ENCODE results near the gene CCT2.

Gene CCT2

GRCh38 chr12:69585189-69586062, at the start of gene CCT2 (continued):
- TF ChIP-seq, protein P1, sequence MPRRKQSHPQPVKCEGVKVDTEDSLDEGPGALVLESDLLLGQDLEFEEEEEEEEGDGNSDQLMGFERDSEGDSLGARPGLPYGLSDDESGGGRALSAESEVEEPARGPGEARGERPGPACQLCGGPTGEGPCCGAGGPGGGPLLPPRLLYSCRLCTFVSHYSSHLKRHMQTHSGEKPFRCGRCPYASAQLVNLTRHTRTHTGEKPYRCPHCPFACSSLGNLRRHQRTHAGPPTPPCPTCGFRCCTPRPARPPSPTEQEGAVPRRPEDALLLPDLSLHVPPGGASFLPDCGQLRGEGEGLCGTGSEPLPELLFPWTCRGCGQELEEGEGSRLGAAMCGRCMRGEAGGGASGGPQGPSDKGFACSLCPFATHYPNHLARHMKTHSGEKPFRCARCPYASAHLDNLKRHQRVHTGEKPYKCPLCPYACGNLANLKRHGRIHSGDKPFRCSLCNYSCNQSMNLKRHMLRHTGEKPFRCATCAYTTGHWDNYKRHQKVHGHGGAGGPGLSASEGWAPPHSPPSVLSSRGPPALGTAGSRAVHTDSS (tag by site-specific recombination; IDR thresholded peaks at IDR 0.05) = no peak
- TF ChIP-seq ZNF341 (tag by site-specific recombination; IDR thresholded peaks at IDR 0.05; ENCODE audit: low read depth) (peak; percentile 25; the same call in 1 of the 2 replicates), ZNF292 (tag by site-specific recombination; IDR thresholded peaks at IDR 0.05; ENCODE audit: borderline replicate concordance, low read depth) (no peak), SP2 (tag by site-specific recombination; IDR thresholded peaks at IDR 0.05) (peak; percentile 93), ZBTB49 (tag by site-specific recombination; IDR thresholded peaks at IDR 0.05; ENCODE audit: low read depth) (no peak), ZNF280C (tag by site-specific recombination; IDR thresholded peaks at IDR 0.05) (no peak), ZNF133 (tag by site-specific recombination; IDR thresholded peaks at IDR 0.05) (no peak), ZNF26 (tag by site-specific recombination; IDR thresholded peaks at IDR 0.05) (no peak), ZNF140 (tag by site-specific recombination; IDR thresholded peaks at IDR 0.05) (no peak), REPIN1 (tag by site-specific recombination; IDR thresholded peaks at IDR 0.05; ENCODE audit: low read depth) (peak; percentile 85), ZNF530 (tag by site-specific recombination; IDR thresholded peaks at IDR 0.05; ENCODE audit: low read depth) (no peak), ZNF302 (tag by site-specific recombination; IDR thresholded peaks at IDR 0.05; ENCODE audit: low read depth) (no peak), OSR2 (tag by site-specific recombination; IDR thresholded peaks at IDR 0.05) (no peak), ZNF404 (tag by site-specific recombination; IDR thresholded peaks at IDR 0.05) (no peak), ZNF266 (tag by site-specific recombination; IDR thresholded peaks at IDR 0.05; ENCODE audit: low read depth) (no peak), ZNF544 (tag by site-specific recombination; IDR thresholded peaks at IDR 0.05) (no peak), ZNF16 (tag by site-specific recombination; IDR thresholded peaks at IDR 0.05; ENCODE audit: low read depth) (no peak), ZNF677 (tag by site-specific recombination; IDR thresholded peaks at IDR 0.05) (no peak), ZNF449 (tag by site-specific recombination; IDR thresholded peaks at IDR 0.05) (no peak), ZNF623 (tag by site-specific recombination; IDR thresholded peaks at IDR 0.05) (no peak)
- TF ChIP-seq, protein P2, sequence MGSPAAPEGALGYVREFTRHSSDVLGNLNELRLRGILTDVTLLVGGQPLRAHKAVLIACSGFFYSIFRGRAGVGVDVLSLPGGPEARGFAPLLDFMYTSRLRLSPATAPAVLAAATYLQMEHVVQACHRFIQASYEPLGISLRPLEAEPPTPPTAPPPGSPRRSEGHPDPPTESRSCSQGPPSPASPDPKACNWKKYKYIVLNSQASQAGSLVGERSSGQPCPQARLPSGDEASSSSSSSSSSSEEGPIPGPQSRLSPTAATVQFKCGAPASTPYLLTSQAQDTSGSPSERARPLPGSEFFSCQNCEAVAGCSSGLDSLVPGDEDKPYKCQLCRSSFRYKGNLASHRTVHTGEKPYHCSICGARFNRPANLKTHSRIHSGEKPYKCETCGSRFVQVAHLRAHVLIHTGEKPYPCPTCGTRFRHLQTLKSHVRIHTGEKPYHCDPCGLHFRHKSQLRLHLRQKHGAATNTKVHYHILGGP (tag by site-specific recombination; IDR thresholded peaks at IDR 0.05) = no peak
- TF ChIP-seq, protein P3, sequence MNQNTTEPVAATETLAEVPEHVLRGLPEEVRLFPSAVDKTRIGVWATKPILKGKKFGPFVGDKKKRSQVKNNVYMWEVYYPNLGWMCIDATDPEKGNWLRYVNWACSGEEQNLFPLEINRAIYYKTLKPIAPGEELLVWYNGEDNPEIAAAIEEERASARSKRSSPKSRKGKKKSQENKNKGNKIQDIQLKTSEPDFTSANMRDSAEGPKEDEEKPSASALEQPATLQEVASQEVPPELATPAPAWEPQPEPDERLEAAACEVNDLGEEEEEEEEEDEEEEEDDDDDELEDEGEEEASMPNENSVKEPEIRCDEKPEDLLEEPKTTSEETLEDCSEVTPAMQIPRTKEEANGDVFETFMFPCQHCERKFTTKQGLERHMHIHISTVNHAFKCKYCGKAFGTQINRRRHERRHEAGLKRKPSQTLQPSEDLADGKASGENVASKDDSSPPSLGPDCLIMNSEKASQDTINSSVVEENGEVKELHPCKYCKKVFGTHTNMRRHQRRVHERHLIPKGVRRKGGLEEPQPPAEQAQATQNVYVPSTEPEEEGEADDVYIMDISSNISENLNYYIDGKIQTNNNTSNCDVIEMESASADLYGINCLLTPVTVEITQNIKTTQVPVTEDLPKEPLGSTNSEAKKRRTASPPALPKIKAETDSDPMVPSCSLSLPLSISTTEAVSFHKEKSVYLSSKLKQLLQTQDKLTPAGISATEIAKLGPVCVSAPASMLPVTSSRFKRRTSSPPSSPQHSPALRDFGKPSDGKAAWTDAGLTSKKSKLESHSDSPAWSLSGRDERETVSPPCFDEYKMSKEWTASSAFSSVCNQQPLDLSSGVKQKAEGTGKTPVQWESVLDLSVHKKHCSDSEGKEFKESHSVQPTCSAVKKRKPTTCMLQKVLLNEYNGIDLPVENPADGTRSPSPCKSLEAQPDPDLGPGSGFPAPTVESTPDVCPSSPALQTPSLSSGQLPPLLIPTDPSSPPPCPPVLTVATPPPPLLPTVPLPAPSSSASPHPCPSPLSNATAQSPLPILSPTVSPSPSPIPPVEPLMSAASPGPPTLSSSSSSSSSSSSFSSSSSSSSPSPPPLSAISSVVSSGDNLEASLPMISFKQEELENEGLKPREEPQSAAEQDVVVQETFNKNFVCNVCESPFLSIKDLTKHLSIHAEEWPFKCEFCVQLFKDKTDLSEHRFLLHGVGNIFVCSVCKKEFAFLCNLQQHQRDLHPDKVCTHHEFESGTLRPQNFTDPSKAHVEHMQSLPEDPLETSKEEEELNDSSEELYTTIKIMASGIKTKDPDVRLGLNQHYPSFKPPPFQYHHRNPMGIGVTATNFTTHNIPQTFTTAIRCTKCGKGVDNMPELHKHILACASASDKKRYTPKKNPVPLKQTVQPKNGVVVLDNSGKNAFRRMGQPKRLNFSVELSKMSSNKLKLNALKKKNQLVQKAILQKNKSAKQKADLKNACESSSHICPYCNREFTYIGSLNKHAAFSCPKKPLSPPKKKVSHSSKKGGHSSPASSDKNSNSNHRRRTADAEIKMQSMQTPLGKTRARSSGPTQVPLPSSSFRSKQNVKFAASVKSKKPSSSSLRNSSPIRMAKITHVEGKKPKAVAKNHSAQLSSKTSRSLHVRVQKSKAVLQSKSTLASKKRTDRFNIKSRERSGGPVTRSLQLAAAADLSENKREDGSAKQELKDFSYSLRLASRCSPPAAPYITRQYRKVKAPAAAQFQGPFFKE (tag by site-specific recombination; IDR thresholded peaks at IDR 0.05; ENCODE audit: borderline replicate concordance) = no peak

All from HEK293 (cell line).